GM12865 (cell line): ENCODE measurements around the gene ACOT9.

Source experiments
- DNase-seq: peaks from one replicate; pipeline ENCODE4 v3.0.0; 2010; ENCODE audit warnings: low read depth
- H3K4me3 ChIP-seq: 2 replicates; pipeline ENCODE4 v1.5.1; 2011; ENCODE audit warnings: mild to moderate bottlenecking, low read depth, low read length, control low read depth
- CTCF ChIP-seq: IDR thresholded peaks from 2 replicates; pipeline ENCODE4 v1.5.1; 2011; ENCODE audit warnings: low read length, control low read depth, low read depth, inconsistent platforms; ENCODE audit not compliant: insufficient read depth; ENCODE audit errors: missing control alignments

ACOT9 gene

GRCh38 chrX:23786268-23786815 is 43.3 kb upstream of the ACOT9 start:
- no peak for TF ChIP-seq CTCF
- no peak for DNase-seq
- no peak overlapping the region for H3K4me3 ChIP-seq

- no peak overlapping the region for H3K4me3 ChIP-seq
Measured at GRCh38 chrX:23785580-23785979, 42.5 kb upstream of the ACOT9 start.

GRCh38 chrX:23784470-23785331 is 41.6 kb upstream of the ACOT9 start:
- peak overlapping the region; percentile 75 for H3K4me3 ChIP-seq
- no peak for TF ChIP-seq CTCF
- DNase-seq: peak; percentile 29

More at GRCh38 chrX:23785580-23785979, 42.5 kb upstream of the ACOT9 start:
- no peak for TF ChIP-seq CTCF
- DNase-seq: no peak

- no peak for TF ChIP-seq CTCF
- DNase-seq: peak; percentile 40
- peak overlapping the region; percentile 75 for H3K4me3 ChIP-seq
Measured at GRCh38 chrX:23783589-23784469, 40.8 kb upstream of the ACOT9 start.

- DNase-seq: peak; percentile 96
- peak within 1 kb of the TSS; percentile 75 for H3K4me3 ChIP-seq
- TF ChIP-seq CTCF: peak; percentile 60
Measured at GRCh38 chrX:23782863-23783588, 40.0 kb upstream of the ACOT9 start, which contains the start of gene SAT1. SAT1 (plus strand) TSS chrX:23783173; CDS start chrX:23783352, 179 bp downstream.

- DNase-seq: no peak
- TF ChIP-seq CTCF: no peak
- H3K4me3 ChIP-seq: peak overlapping the region; percentile 35
Measured at GRCh38 chrX:23782455-23782854, 39.4 kb upstream of the ACOT9 start.
